H1 (cell line): ENCODE measurements around the gene RTN4IP1. TPM values are rescaled to one million over a fixed set of nuclear protein-coding genes. Genes with fewer than 3 reads are reported as not detected.

Experiments
- CTCF ChIA-PET: fragments of 300-600 bp; sonication (Branson Sonifier 250); formaldehyde crosslinking; loops from one replicate; lab custom pipeline; 2021; ENCODE audit not compliant: partially characterized antibody; lab: Charles Lee
- POLR2A ChIA-PET: fragments of 300-600 bp; sonication (Branson Sonifier 250); formaldehyde crosslinking; loops from one replicate; lab custom pipeline; 2021; ENCODE audit warnings: inconsistent platforms; ENCODE audit not compliant: partially characterized antibody; lab: Charles Lee
- DNase-seq, 2 experiments: peaks; one replicate each; pipeline versions ENCODE4 v3.0.0 to v3.0.0-alpha.2; 2010 to 2022; ENCODE audit warnings: low spot score in 2 of 2, low read depth in 1 of 2, mixed read lengths in 1 of 2
- FAIRE-seq: peaks from 2 replicates; lab custom pipeline; 2011; peaks lifted over from hg19 to GRCh38; lab: Jason Lieb, UNC
- H2AFZ ChIP-seq: 2 replicates; pipeline ENCODE4 v1.8.1; 2012; ENCODE audit warnings: low read length, inconsistent platforms
- H2AK5ac ChIP-seq: 2 replicates; pipeline ENCODE4 v1.6.1; 2013; ENCODE audit warnings: low read depth, low read length
- H2BK120ac ChIP-seq: replicated peaks from 2 replicates; pipeline ENCODE3; 2013; ENCODE audit warnings: low read depth, low read length, inconsistent platforms
- H2BK12ac ChIP-seq: 2 replicates; pipeline ENCODE4 v1.6.1; 2013; ENCODE audit warnings: low read depth, low read length
- H2BK15ac ChIP-seq: 2 replicates; pipeline ENCODE4 v1.6.1; 2013; ENCODE audit warnings: low read length
- H2BK20ac ChIP-seq: 2 replicates; pipeline ENCODE4 v1.6.1; 2013; ENCODE audit warnings: low read length
- H2BK5ac ChIP-seq: 2 replicates; pipeline ENCODE4 v1.6.1; 2013; ENCODE audit warnings: low read depth, low read length
- H3K14ac ChIP-seq: 2 replicates; pipeline ENCODE4 v1.6.1; 2013; ENCODE audit warnings: inconsistent platforms; ENCODE audit not compliant: insufficient read length
- H3K18ac ChIP-seq: 2 replicates; pipeline ENCODE4 v1.6.1; 2013; ENCODE audit warnings: low read length; ENCODE audit errors: extremely low read depth
- H3K23ac ChIP-seq: 2 replicates; pipeline ENCODE4 v1.6.1; 2013; ENCODE audit warnings: inconsistent platforms; ENCODE audit not compliant: insufficient read length
- H3K23me2 ChIP-seq: 2 replicates; pipeline ENCODE4 v1.6.1; 2013; ENCODE audit warnings: low read depth, low read length
- H3K27ac ChIP-seq: 2 replicates; pipeline ENCODE4 v1.6.1; 2011; ENCODE audit warnings: low read depth, low read length, inconsistent platforms
- H3K27me3 ChIP-seq, 4 experiments: replicated peaks in 1 of 4; 1 replicate in 1 of 4; 2 replicates in 3 of 4; pipeline versions ENCODE4 v1.6.1 to v1.8.1; 2011 to 2013; ENCODE audit warnings: low read length in 3 of 4, mild to moderate bottlenecking in 3 of 4, inconsistent platforms in 2 of 4, mixed read lengths in 2 of 4, moderate library complexity in 1 of 4; ENCODE audit not compliant: control insufficient read depth in 3 of 4, insufficient read depth in 3 of 4; ENCODE audit errors: extremely low read depth in 1 of 4
- H3K36me3 ChIP-seq, 4 experiments: 2 replicates each; pipeline versions ENCODE4 v1.6.1 to v1.8.1; 2011 to 2013; ENCODE audit warnings: mild to moderate bottlenecking in 4 of 4, low read length in 3 of 4, moderate library complexity in 2 of 4, control low read depth in 1 of 4, inconsistent platforms in 1 of 4; ENCODE audit not compliant: insufficient read depth in 4 of 4, control insufficient read depth in 2 of 4
- H3K4ac ChIP-seq: replicated peaks from 2 replicates; pipeline ENCODE3; 2013; ENCODE audit warnings: low read length, low read depth, mixed read lengths, inconsistent platforms; ENCODE audit not compliant: insufficient read length
- H3K4me1 ChIP-seq, 4 experiments: replicated peaks in 1 of 4; 1 replicate in 1 of 4; 2 replicates in 3 of 4; pipeline versions ENCODE4 v1.6.1 to v1.8.1; 2011 to 2013; ENCODE audit warnings: low read length in 3 of 4, inconsistent platforms in 2 of 4, mixed read lengths in 1 of 4; ENCODE audit not compliant: insufficient read depth in 4 of 4, control insufficient read depth in 3 of 4
- H3K4me2 ChIP-seq, 2 experiments: 2 replicates each; pipeline versions ENCODE4 v1.6.1 to v1.8.1; 2011 to 2013; ENCODE audit warnings: low read depth in 2 of 2, low read length in 2 of 2, control low read depth in 1 of 2, inconsistent platforms in 1 of 2, mild to moderate bottlenecking in 1 of 2; ENCODE audit not compliant: insufficient read depth in 1 of 2
- H3K4me3 ChIP-seq, 4 experiments: fragments of 200-600, 300-600 bp in 1 of 4; sonication (generic), shearing (Covaris generic), sonication (Bioruptor Twin) in 1 of 4; 2 replicates each; pipeline versions ENCODE4 v1.5.1 to v1.8.1; 2011 to 2016; ENCODE audit warnings: low read length in 4 of 4, low read depth in 3 of 4, control low read depth in 2 of 4, inconsistent platforms in 2 of 4, mild to moderate bottlenecking in 2 of 4, mixed read lengths in 1 of 4, moderate library complexity in 1 of 4; ENCODE audit not compliant: insufficient read depth in 2 of 4; ENCODE audit errors: extremely low read depth in 1 of 4
- H3K56ac ChIP-seq: replicated peaks from 2 replicates; pipeline ENCODE3; 2013; ENCODE audit warnings: low read depth, mild to moderate bottlenecking, mixed read lengths, low read length, inconsistent platforms; ENCODE audit not compliant: insufficient read length
- H3K79me1 ChIP-seq: 2 replicates; pipeline ENCODE4 v1.6.1; 2013; ENCODE audit warnings: low read depth, low read length, control low read depth
- H3K79me2 ChIP-seq, 2 experiments: 2 replicates each; pipeline versions ENCODE4 v1.6.1 to v1.8.1; 2012 to 2013; ENCODE audit warnings: low read length in 2 of 2, mild to moderate bottlenecking in 2 of 2, inconsistent platforms in 1 of 2; ENCODE audit not compliant: insufficient read depth in 2 of 2, control insufficient read depth in 1 of 2
- H3K9ac ChIP-seq, 4 experiments: replicated peaks in 1 of 4; 1 replicate in 1 of 4; 2 replicates in 3 of 4; pipeline versions ENCODE4 v1.6.1 to v1.8.1; 2011 to 2013; ENCODE audit warnings: low read depth in 3 of 4, low read length in 3 of 4, control low read depth in 2 of 4, mild to moderate bottlenecking in 2 of 4, moderate library complexity in 2 of 4, inconsistent platforms in 1 of 4; ENCODE audit errors: extremely low read depth in 1 of 4
- H3K9me3 ChIP-seq, 2 experiments: 2 replicates each; pipeline versions ENCODE4 v1.6.1 to v1.8.1; 2012 to 2013; ENCODE audit warnings: mild to moderate bottlenecking in 2 of 2, moderate library complexity in 2 of 2, control low read depth in 1 of 2, inconsistent platforms in 1 of 2, low read depth in 1 of 2, low read length in 1 of 2, mixed read lengths in 1 of 2; ENCODE audit not compliant: insufficient read depth in 2 of 2
- H4K20me1 ChIP-seq, 2 experiments: replicated peaks in 1 of 2; 2 replicates each; pipeline versions ENCODE3 to v1.8.1; 2011 to 2013; ENCODE audit warnings: inconsistent platforms in 2 of 2, low read length in 2 of 2, mild to moderate bottlenecking in 1 of 2; ENCODE audit not compliant: insufficient read depth in 2 of 2, control insufficient read depth in 1 of 2
- H4K5ac ChIP-seq: 2 replicates; pipeline ENCODE4 v1.6.1; 2013; ENCODE audit warnings: low read length, low read depth, mixed read lengths, inconsistent platforms; ENCODE audit not compliant: insufficient read length
- H4K8ac ChIP-seq: 2 replicates; pipeline ENCODE4 v1.8.0; 2013; ENCODE audit warnings: mild to moderate bottlenecking, moderate library complexity, low read length, inconsistent platforms; ENCODE audit not compliant: insufficient read depth; ENCODE audit errors: extremely low read depth
- H4K91ac ChIP-seq: replicated peaks from 2 replicates; pipeline ENCODE3; 2013; ENCODE audit warnings: low read length, mixed read lengths, inconsistent platforms; ENCODE audit not compliant: insufficient read length
- FOSL1 ChIP-seq: IDR thresholded peaks from 2 replicates; pipeline ENCODE4 v1.6.1; 2011; ENCODE audit warnings: mild to moderate bottlenecking, low read depth, low read length, moderate library complexity; ENCODE audit not compliant: insufficient read depth
- GABPA ChIP-seq: IDR thresholded peaks from 2 replicates; pipeline ENCODE4 v1.6.1; 2011; ENCODE audit warnings: mild to moderate bottlenecking, low read length, moderate library complexity, borderline replicate concordance; ENCODE audit not compliant: insufficient read depth
- KDM1A ChIP-seq: fragments of 200-600, 300-600 bp; sonication (generic); IDR thresholded peaks from 2 replicates; pipeline ENCODE4 v1.7.1; 2016; ENCODE audit warnings: mild to moderate bottlenecking, low read length, borderline replicate concordance
- SRF ChIP-seq: IDR thresholded peaks from 2 replicates; pipeline ENCODE4 v1.6.1; 2011; ENCODE audit warnings: mild to moderate bottlenecking, low read depth, low read length, moderate library complexity
- TAF1 ChIP-seq: IDR thresholded peaks from 2 replicates; pipeline ENCODE4 v1.6.1; 2011; ENCODE audit warnings: mild to moderate bottlenecking, low read depth, low read length
- WGBS, 2 experiments: shearing (Covaris generic) in 1 of 2; methylation state at CpG; one replicate each; pipeline versions ENCODE4 v1.1.6 to v1.1.7; 2013 to 2015; ENCODE audit warnings: low lambda C conversion rate in 2 of 2, mixed read lengths in 2 of 2, inconsistent platforms in 1 of 2, low coverage in 1 of 2, missing lambda C conversion rate in 1 of 2; ENCODE audit not compliant: insufficient replicate concordance in 2 of 2, insufficient coverage in 1 of 2, insufficient read length in 1 of 2; ENCODE audit errors: extremely low coverage in 1 of 2, missing lambda C conversion rate in 1 of 2; 5-methylcytosine and 5-hydroxymethylcytosine counted together
- polyA plus RNA-seq, 7 experiments: library from polyadenylated mRNA; depleted of rRNA in 3 of 7; stranded (reverse) in 5 of 7; unstranded in 2 of 7; fragments of >200 nt in 5 of 7; fragments of 200-250 nt in 2 of 7; gene quantifications; 1 replicate in 5 of 7; 2 replicates in 1 of 7; 4 replicates in 1 of 7; pipeline versions ENCODE4 v1.2.1 to v1.2.3, GENCODE V29; 2011 to 2013; ENCODE audit warnings: missing spikeins in 2 of 7, mixed read lengths in 2 of 7
- total RNA-seq: library from RNA; stranded (reverse); fragmentation: NEBNext Ultra II Directional; extraction: Animal tissue kit (Norgen Biotek cat#: 25700); gene quantifications from 2 replicates; pipeline ENCODE4 v1.2.1, GENCODE V29; 2021
- TF ChIP-seq, protein P1 (sequence below): IDR thresholded peaks from 2 replicates; pipeline ENCODE4 v1.6.1; 2012; ENCODE audit warnings: inconsistent platforms

Gene RTN4IP1
- total and polyA plus RNA-seq, 2 of the 8 experiments (the other 6 are each of a cell fraction or from before 2014, with no cell fraction given), result 14.6 to 19.5 TPM

DNA sequence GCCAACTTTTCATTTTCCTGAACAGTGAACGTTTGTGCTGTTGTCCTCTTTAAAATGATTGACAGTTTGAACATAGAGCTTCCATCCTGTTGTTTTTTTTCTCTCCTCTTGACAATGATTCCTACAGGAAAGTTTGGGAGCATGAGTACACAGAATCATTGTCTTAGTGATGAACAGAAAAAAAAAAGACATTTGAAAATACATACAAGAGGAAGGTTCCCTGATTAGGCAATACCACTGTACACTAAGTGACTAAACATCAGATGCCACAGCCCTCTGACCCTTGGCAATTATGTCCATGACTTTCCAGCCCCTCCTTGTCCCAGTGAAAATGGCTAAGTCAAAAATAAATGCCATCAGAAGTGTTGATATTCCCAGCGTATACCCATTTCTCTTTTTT lies 71.5 kb downstream of the RTN4IP1 start:
- no peak overlapping the region for H2BK15ac ChIP-seq
- H3K79me2 ChIP-seq, result no peaks in the 10 kb centered on the region
- H3K27me3 ChIP-seq, result no peaks in the 10 kb centered on the region
- H2BK120ac ChIP-seq, result no peak overlapping the region
- H3K36me3 ChIP-seq, result peaks cover 0 to 2% (median 0%) of the 10 kb centered on the region in 4 experiments; a peak in 1 of 8 replicates
- no peak overlapping the region for H3K18ac ChIP-seq
- POLR2A ChIA-PET, result no interaction called here
- no peaks in the 10 kb centered on the region for H3K4me1 ChIP-seq
- no peak overlapping the region for H3K27ac ChIP-seq
- no peak overlapping the region for H3K4ac ChIP-seq
- no peak overlapping the region for H4K8ac ChIP-seq
- no peaks in the 10 kb centered on the region for H3K79me1 ChIP-seq
- no peak overlapping the region for H3K14ac ChIP-seq
- H3K23ac ChIP-seq, result no peak overlapping the region
- no peaks in the 10 kb centered on the region for H3K9me3 ChIP-seq
- no peak overlapping the region for H2BK20ac ChIP-seq
- CTCF ChIA-PET, result interaction anchor here (0.9 to 3.5 kb wide), 4 partner anchors 9 to 218 kb away, joined by 3 to 11 read pairs (median 3); no protein-coding TSS in a partner anchor
- no peak overlapping the region for H2BK12ac ChIP-seq
- DNase-seq (no peak), FAIRE-seq (no peak)
- H3K9ac ChIP-seq, result no peak overlapping the region
- H4K20me1 ChIP-seq, result no peaks in the 10 kb centered on the region
- no peaks in the 10 kb centered on the region for H3K23me2 ChIP-seq
- H3K56ac ChIP-seq, result no peak overlapping the region
- H2BK5ac ChIP-seq, result no peak overlapping the region
- H2AFZ ChIP-seq, result no peak overlapping the region
- H3K4me3 ChIP-seq, result no peak overlapping the region
- WGBS, 2 experiments, result 82% methylated on average over 2 of the region's 2 CpGs; no CpG with 5 or more reads in 1 of the 2 experiments
- H3K4me2 ChIP-seq, result no peak overlapping the region
- no peak overlapping the region for H2AK5ac ChIP-seq
- H4K5ac ChIP-seq, result no peak overlapping the region
- H4K91ac ChIP-seq, result no peak overlapping the region
- no peak for TF ChIP-seq KDM1A
- TF ChIP-seq TAF1, result no peak
- TF ChIP-seq FOSL1, result no peak
- TF ChIP-seq, protein P1, sequence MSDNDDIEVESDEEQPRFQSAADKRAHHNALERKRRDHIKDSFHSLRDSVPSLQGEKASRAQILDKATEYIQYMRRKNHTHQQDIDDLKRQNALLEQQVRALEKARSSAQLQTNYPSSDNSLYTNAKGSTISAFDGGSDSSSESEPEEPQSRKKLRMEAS, result no peak
- TF ChIP-seq GABPA, result no peak
- no peak for TF ChIP-seq SRF
